CD14-positive monocyte (primary cell): ENCODE results near the gene PPP2R3B. TPM values are rescaled to one million over a fixed set of nuclear protein-coding genes. Genes with fewer than 3 reads are reported as not detected.

Source experiments
- DNase-seq, 3 donors: peaks; one replicate each; pipeline ENCODE4 v3.0.0-alpha.2; 2011 to 2022
- H2AFZ ChIP-seq: 2 replicates; pipeline ENCODE4 v1.6.0; 2012; ENCODE audit warnings: mild to moderate bottlenecking, low read depth, low read length, inconsistent platforms; ENCODE audit not compliant: insufficient read depth, poor library complexity, severe bottlenecking
- H3K27ac ChIP-seq, 2 donors: 1 replicate in 1 of 2; 2 replicates in 1 of 2; pipeline ENCODE4 v1.5.1; 2012 to 2013; ENCODE audit warnings: low read length in 2 of 2, control low read depth in 1 of 2, inconsistent platforms in 1 of 2, low read depth in 1 of 2, mild to moderate bottlenecking in 1 of 2
- H3K27me3 ChIP-seq, 2 donors: one replicate each; pipeline versions ENCODE4 v1.6.0 to v1.6.1; 2011 to 2013; ENCODE audit warnings: low read length in 2 of 2; ENCODE audit not compliant: control insufficient read depth in 2 of 2, insufficient read depth in 2 of 2
- H3K36me3 ChIP-seq, 2 donors: replicated peaks in 1 of 2; 1 replicate in 1 of 2; 2 replicates in 1 of 2; pipeline versions ENCODE4 v1.5.1 to v1.6.1; 2012 to 2013; ENCODE audit warnings: low read length in 2 of 2, control low read depth in 1 of 2, inconsistent platforms in 1 of 2, mild to moderate bottlenecking in 1 of 2; ENCODE audit not compliant: insufficient read depth in 2 of 2, control insufficient read depth in 1 of 2
- H3K4me1 ChIP-seq, 2 donors: 1 replicate in 1 of 2; 2 replicates in 1 of 2; pipeline versions ENCODE4 v1.5.1 to v1.6.1; 2012 to 2013; ENCODE audit warnings: low read length in 2 of 2, control low read depth in 1 of 2, inconsistent platforms in 1 of 2, mild to moderate bottlenecking in 1 of 2, moderate library complexity in 1 of 2; ENCODE audit not compliant: insufficient read depth in 2 of 2, control insufficient read depth in 1 of 2
- H3K4me2 ChIP-seq: replicated peaks from 2 replicates; pipeline ENCODE3; 2012; ENCODE audit warnings: low read length, moderate library complexity, mild to moderate bottlenecking; ENCODE audit not compliant: poor library complexity, severe bottlenecking; ENCODE audit errors: extremely low read depth
- H3K4me3 ChIP-seq, 3 experiments: fragments of 200-600 bp in 1 of 3; sonication (generic) in 1 of 3; replicated peaks in 1 of 3; 1 replicate in 2 of 3; 2 replicates in 1 of 3; pipeline ENCODE4 v1.5.1; 2011 to 2013; ENCODE audit warnings: low read length in 3 of 3, mild to moderate bottlenecking in 3 of 3, control low read depth in 2 of 3, low read depth in 2 of 3, inconsistent platforms in 1 of 3, moderate library complexity in 1 of 3
- H3K79me2 ChIP-seq: 2 replicates; pipeline ENCODE4 v1.6.0; 2012; ENCODE audit warnings: mild to moderate bottlenecking, control low read depth, inconsistent platforms, low read length, moderate library complexity; ENCODE audit not compliant: insufficient read depth
- H3K9ac ChIP-seq: 2 replicates; pipeline ENCODE4 v1.6.0; 2017; ENCODE audit warnings: low read length, mild to moderate bottlenecking; ENCODE audit not compliant: insufficient read depth, poor library complexity, severe bottlenecking
- H3K9me3 ChIP-seq, 2 donors: replicated peaks in 1 of 2; 1 replicate in 1 of 2; 2 replicates in 1 of 2; pipeline versions ENCODE4 v1.5.1 to v1.6.1; 2012 to 2013; ENCODE audit warnings: low read length in 2 of 2, control low read depth in 1 of 2; ENCODE audit not compliant: control insufficient read depth in 1 of 2, insufficient read depth in 1 of 2
- H4K20me1 ChIP-seq: 2 replicates; pipeline ENCODE4 v1.6.0; 2012; ENCODE audit warnings: mild to moderate bottlenecking, low read length, control low read depth, moderate library complexity; ENCODE audit not compliant: insufficient read depth
- H3K27ac Mint-ChIP-seq, 7 donors: one replicate each; pipeline ENCODE4 v1.8.0; 2020; ENCODE audit warnings: mild to moderate bottlenecking in 7 of 7, mixed read lengths in 7 of 7, moderate library complexity in 6 of 7, inconsistent platforms in 2 of 7
- H3K27me3 Mint-ChIP-seq, 3 donors: one replicate each; pipeline ENCODE4 v1.8.0; 2021 to 2022; ENCODE audit warnings: low read depth in 3 of 3, mild to moderate bottlenecking in 3 of 3, mixed read lengths in 3 of 3, moderate library complexity in 3 of 3, inconsistent platforms in 1 of 3
- H3K36me3 Mint-ChIP-seq, 2 donors: one replicate each; pipeline ENCODE4 v1.8.0; 2020; ENCODE audit warnings: mixed read lengths in 2 of 2, inconsistent platforms in 1 of 2, mild to moderate bottlenecking in 1 of 2
- H3K4me1 Mint-ChIP-seq: one replicate; pipeline ENCODE4 v1.8.0; 2020; ENCODE audit warnings: mild to moderate bottlenecking, mixed read lengths
- H3K4me3 Mint-ChIP-seq, 2 donors: one replicate each; pipeline ENCODE4 v1.8.0; 2020; ENCODE audit warnings: mild to moderate bottlenecking in 2 of 2, mixed read lengths in 2 of 2, moderate library complexity in 1 of 2
- H3K9me3 Mint-ChIP-seq, 7 donors: one replicate each; pipeline ENCODE4 v1.8.0; 2020 to 2022; ENCODE audit warnings: mixed read lengths in 7 of 7, mild to moderate bottlenecking in 6 of 7, moderate library complexity in 6 of 7, inconsistent platforms in 2 of 7
- WGBS: methylation state at CpG from one replicate; pipeline ENCODE4 v1.1.5; 2013; ENCODE audit warnings: missing lambda C conversion rate; ENCODE audit not compliant: insufficient coverage; 5-methylcytosine and 5-hydroxymethylcytosine counted together
- intact Hi-C, 2 donors: fragments of 100-400 bp; cut with micrococcal nuclease; formaldehyde crosslinking; loops; one replicate each; pipeline versions ENCODE4 v1.15.0 to v1.15.1; 2023
- polyA plus RNA-seq, 3 donors: library from polyadenylated mRNA; depleted of rRNA in 1 of 3; unstranded in 2 of 3; stranded (reverse) in 1 of 3; fragments of 300-500 nt in 2 of 3; fragments of >200 nt in 1 of 3; fragmentation: Illumina TruSeq in 2 of 3; gene quantifications; 1 replicate in 2 of 3; 2 replicates in 1 of 3; pipeline ENCODE4 v1.2.3, GENCODE V29; 2012 to 2021
- TF ChIP-seq, protein P1 (sequence below): fragments of 200-600 bp; IDR thresholded peaks from one replicate; pipeline ENCODE4 v1.8.0; 2022; ENCODE audit warnings: antibody characterized with exemption, mild to moderate bottlenecking

Gene PPP2R3B
- polyA plus RNA-seq, 3 donors: 2.1 to 9.0 (median 2.3) TPM

DNA sequence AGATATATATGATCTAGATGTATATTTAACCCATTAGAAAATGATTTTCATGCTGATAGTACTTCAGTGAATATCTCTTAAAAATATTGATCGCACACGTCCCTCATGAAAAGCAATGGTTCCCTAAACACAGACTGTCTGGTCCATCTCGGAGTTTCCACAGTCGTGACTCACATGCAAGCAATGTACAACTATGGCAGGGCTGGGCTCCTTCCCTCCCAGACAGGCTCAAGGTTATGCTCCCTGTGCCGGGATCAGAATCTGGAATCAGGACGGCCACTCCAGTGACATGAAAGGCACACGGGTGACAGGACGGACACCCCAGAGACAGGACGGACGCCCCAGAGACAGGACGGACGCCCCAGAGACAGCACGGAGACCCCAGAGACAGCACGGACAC lies 40.2 kb upstream of the PPP2R3B start:
- Mint-ChIP-seq H3K36me3 (no peaks in the 10 kb centered on the region), H3K27ac (no peak overlapping the region), H3K4me1 (peaks cover 6% of the 10 kb centered on the region), H3K4me3 (no peak overlapping the region), H3K9me3 (peaks cover 0 to 30% (median 4%) of the 10 kb centered on the region in 7 donors), H3K27me3 (peaks cover 23 to 41% (median 38%) of the 10 kb centered on the region in 3 donors)
- H3K36me3 ChIP-seq: no peaks in the 10 kb centered on the region
- no peaks in the 10 kb centered on the region for H4K20me1 ChIP-seq
- H3K4me3 ChIP-seq: no peak overlapping the region
- H3K9ac ChIP-seq: no peak overlapping the region
- no peak overlapping the region for H2AFZ ChIP-seq
- no peaks in the 10 kb centered on the region for H3K4me1 ChIP-seq
- WGBS: 87% methylated on average over 13 of the region's 14 CpGs
- H3K27ac ChIP-seq: no peak overlapping the region
- no peak for DNase-seq
- peaks cover 0 to 4% of the 10 kb centered on the region in 2 donors for H3K9me3 ChIP-seq
- TF ChIP-seq, protein P1, sequence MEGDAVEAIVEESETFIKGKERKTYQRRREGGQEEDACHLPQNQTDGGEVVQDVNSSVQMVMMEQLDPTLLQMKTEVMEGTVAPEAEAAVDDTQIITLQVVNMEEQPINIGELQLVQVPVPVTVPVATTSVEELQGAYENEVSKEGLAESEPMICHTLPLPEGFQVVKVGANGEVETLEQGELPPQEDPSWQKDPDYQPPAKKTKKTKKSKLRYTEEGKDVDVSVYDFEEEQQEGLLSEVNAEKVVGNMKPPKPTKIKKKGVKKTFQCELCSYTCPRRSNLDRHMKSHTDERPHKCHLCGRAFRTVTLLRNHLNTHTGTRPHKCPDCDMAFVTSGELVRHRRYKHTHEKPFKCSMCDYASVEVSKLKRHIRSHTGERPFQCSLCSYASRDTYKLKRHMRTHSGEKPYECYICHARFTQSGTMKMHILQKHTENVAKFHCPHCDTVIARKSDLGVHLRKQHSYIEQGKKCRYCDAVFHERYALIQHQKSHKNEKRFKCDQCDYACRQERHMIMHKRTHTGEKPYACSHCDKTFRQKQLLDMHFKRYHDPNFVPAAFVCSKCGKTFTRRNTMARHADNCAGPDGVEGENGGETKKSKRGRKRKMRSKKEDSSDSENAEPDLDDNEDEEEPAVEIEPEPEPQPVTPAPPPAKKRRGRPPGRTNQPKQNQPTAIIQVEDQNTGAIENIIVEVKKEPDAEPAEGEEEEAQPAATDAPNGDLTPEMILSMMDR: no peak
- H3K79me2 ChIP-seq: no peaks in the 10 kb centered on the region
- H3K27me3 ChIP-seq: peaks cover 0 to 18% of the 10 kb centered on the region in 2 donors
- intact Hi-C loops: no loop called here
- no peak overlapping the region for H3K4me2 ChIP-seq

GRCh38 chrX:425056-425455 lies 38.3 kb upstream of the PPP2R3B start:
- WGBS: 93% methylated on average over 15 of the region's 20 CpGs

More at GRCh38 chrX:425056-425455, 38.3 kb upstream of the PPP2R3B start:
- H3K9ac ChIP-seq: no peak overlapping the region
- peaks cover 17 to 37% (median 35%) of the 10 kb centered on the region in 3 donors for H3K27me3 Mint-ChIP-seq
- TF ChIP-seq, protein P1: no peak
- no peak overlapping the region for H2AFZ ChIP-seq
- H3K4me1 ChIP-seq: no peaks in the 10 kb centered on the region
- peaks cover 6% of the 10 kb centered on the region for H3K4me1 Mint-ChIP-seq
- H3K36me3 ChIP-seq: no peaks in the 10 kb centered on the region
- no peaks in the 10 kb centered on the region for H4K20me1 ChIP-seq
- DNase-seq: no peak
- H3K27ac Mint-ChIP-seq: no peak overlapping the region
- H3K9me3 ChIP-seq: peaks cover 0 to 15% of the 10 kb centered on the region in 2 donors
- H3K27ac ChIP-seq: no peak overlapping the region
- intact Hi-C loops: no loop called here
- no peaks in the 10 kb centered on the region for H3K79me2 ChIP-seq
- peaks cover 0 to 18% of the 10 kb centered on the region in 2 donors for H3K27me3 ChIP-seq
- H3K4me2 ChIP-seq: no peak overlapping the region
- H3K36me3 Mint-ChIP-seq: no peaks in the 10 kb centered on the region
- no peak overlapping the region for H3K4me3 ChIP-seq
- H3K4me3 Mint-ChIP-seq: no peak overlapping the region
- peaks cover 0 to 43% (median 9%) of the 10 kb centered on the region in 7 donors for H3K9me3 Mint-ChIP-seq
